KOPT-K1 (cell line): Measurements from ENCODE around the gene HDAC8.

Source experiments
- H3K27ac ChIP-seq: fragments of 200-600 bp; sonication (generic); 2 replicates; pipeline ENCODE4 v1.5.1; 2016; ENCODE audit warnings: antibody characterized with exemption, mild to moderate bottlenecking, low read depth, low read length; ENCODE audit not compliant: poor library complexity, severe bottlenecking
- H3K36me3 ChIP-seq: fragments of 200-600 bp; sonication (generic); 2 replicates; pipeline ENCODE4 v1.5.1; 2017; ENCODE audit warnings: antibody characterized with exemption, mild to moderate bottlenecking, low read length, moderate library complexity; ENCODE audit not compliant: insufficient read depth
- H3K9me3 ChIP-seq: fragments of 200-600 bp; sonication (generic); 2 replicates; pipeline ENCODE4 v1.5.1; 2017; ENCODE audit warnings: antibody characterized with exemption, low read length, mild to moderate bottlenecking; ENCODE audit not compliant: insufficient read depth, poor library complexity, severe bottlenecking

The HDAC8 gene

GRCh38 chrX:72299891-72300630 lies 272.6 kb downstream of the HDAC8 start:
- H3K9me3 ChIP-seq, result no peaks in the 10 kb centered on the region
- no peak overlapping the region for H3K27ac ChIP-seq
- H3K36me3 ChIP-seq, result no peaks in the 10 kb centered on the region

- Histone ChIP-seq H3K36me3 (no peaks in the 10 kb centered on the region), H3K9me3 (no peaks in the 10 kb centered on the region), H3K27ac (no peak overlapping the region)
These were observed 274.5 kb downstream of the HDAC8 start for GRCh38 chrX:72297953-72298730.

GRCh38 chrX:72296991-72297390 lies 275.7 kb downstream of the HDAC8 start:
- Histone ChIP-seq H3K9me3 (peaks cover 7% of the 10 kb centered on the region), H3K36me3 (no peaks in the 10 kb centered on the region), H3K27ac (no peak overlapping the region)

- peaks cover 7% of the 10 kb centered on the region for H3K9me3 ChIP-seq
These were observed 276.9 kb downstream of the HDAC8 start for GRCh38 chrX:72295745-72296144.

GRCh38 chrX:72294497-72294896 lies 278.1 kb downstream of the HDAC8 start:
- H3K36me3 ChIP-seq, result no peaks in the 10 kb centered on the region

More at GRCh38 chrX:72295745-72296144, 276.9 kb downstream of the HDAC8 start:
- Histone ChIP-seq H3K27ac (no peak overlapping the region), H3K36me3 (no peaks in the 10 kb centered on the region)

GRCh38 chrX:72282302-72282701 lies 290.3 kb downstream of the HDAC8 start:
- Histone ChIP-seq H3K9me3 (no peaks in the 10 kb centered on the region), H3K27ac (no peak overlapping the region), H3K36me3 (no peaks in the 10 kb centered on the region)

More at GRCh38 chrX:72294497-72294896, 278.1 kb downstream of the HDAC8 start:
- Histone ChIP-seq H3K27ac (no peak overlapping the region), H3K9me3 (peaks cover 7% of the 10 kb centered on the region)

- H3K36me3 ChIP-seq, result peaks cover 10% of the 10 kb centered on the region
- no peak overlapping the region for H3K27ac ChIP-seq
- H3K9me3 ChIP-seq, result no peaks in the 10 kb centered on the region
These were observed 292.3 kb downstream of the HDAC8 start for GRCh38 chrX:72280321-72280845.
